Glutamatergic neuron (in vitro differentiated cells): ENCODE measurements around the gene STK25. TPM values are rescaled to one million over a fixed set of nuclear protein-coding genes. Genes with fewer than 3 reads are reported as not detected.
A peak's percentile ranks its signal among the peaks of the same experiment; 100 is the strongest.

Experiments
- DNase-seq: peaks from one replicate; pipeline ENCODE4 v3.0.0; 2022
- H3K27ac Mint-ChIP-seq: one replicate; pipeline ENCODE4 v1.8.0; 2020; ENCODE audit warnings: mild to moderate bottlenecking, mixed read lengths, inconsistent platforms; ENCODE audit not compliant: unreplicated experiment
- H3K27me3 Mint-ChIP-seq: one replicate; pipeline ENCODE4 v1.8.0; 2020; ENCODE audit warnings: mild to moderate bottlenecking, moderate library complexity, mixed read lengths, inconsistent platforms; ENCODE audit not compliant: unreplicated experiment
- H3K36me3 Mint-ChIP-seq: one replicate; pipeline ENCODE4 v1.8.0; 2020; ENCODE audit warnings: mild to moderate bottlenecking, mixed read lengths, inconsistent platforms; ENCODE audit not compliant: unreplicated experiment
- H3K4me1 Mint-ChIP-seq: one replicate; pipeline ENCODE4 v1.8.0; 2020; ENCODE audit warnings: mild to moderate bottlenecking, low read depth, mixed read lengths, inconsistent platforms; ENCODE audit not compliant: unreplicated experiment
- H3K4me3 Mint-ChIP-seq: one replicate; pipeline ENCODE4 v1.8.0; 2020; ENCODE audit warnings: mild to moderate bottlenecking, mixed read lengths, inconsistent platforms; ENCODE audit not compliant: unreplicated experiment
- H3K9me3 Mint-ChIP-seq: one replicate; pipeline ENCODE4 v1.8.0; 2020; ENCODE audit warnings: mild to moderate bottlenecking, moderate library complexity, mixed read lengths, inconsistent platforms; ENCODE audit not compliant: unreplicated experiment
- CTCF ChIP-seq: fragments of 200-600 bp; sonication (generic); IDR thresholded peaks from one replicate; pipeline ENCODE4 v1.5.0; 2021; ENCODE audit not compliant: partially characterized antibody, unreplicated experiment
- total RNA-seq: library from RNA; stranded (reverse); fragmentation: NEBNext Ultra II Directional; extraction: Animal tissue kit (Norgen Biotek cat#: 25700); gene quantifications from one replicate; pipeline ENCODE4 v1.2.1, GENCODE V29; 2021; ENCODE audit not compliant: unreplicated experiment

The STK25 gene
- total RNA-seq, 1 donor from 2014 or later: 347 TPM

- peaks cover 3% of the 10 kb centered on the region for H3K9me3 Mint-ChIP-seq
- no peak overlapping the region for H3K4me3 Mint-ChIP-seq
- H3K27ac Mint-ChIP-seq: no peak overlapping the region
- no peak for TF ChIP-seq CTCF
- no peak for DNase-seq
- H3K36me3 Mint-ChIP-seq: no peaks in the 10 kb centered on the region
- no peaks in the 10 kb centered on the region for H3K4me1 Mint-ChIP-seq
- peaks cover 3% of the 10 kb centered on the region for H3K27me3 Mint-ChIP-seq
These were observed 31.4 kb upstream of the STK25 start for GRCh38 chr2:241539616-241540374.

- no peak for DNase-seq
- Mint-ChIP-seq H3K36me3 (no peaks in the 10 kb centered on the region), H3K27ac (no peak overlapping the region), H3K4me1 (no peaks in the 10 kb centered on the region), H3K4me3 (peak overlapping the region; percentile 1), H3K9me3 (peaks cover 3% of the 10 kb centered on the region), H3K27me3 (peaks cover 3% of the 10 kb centered on the region)
- no peak for TF ChIP-seq CTCF
These were observed 30.6 kb upstream of the STK25 start for GRCh38 chr2:241538838-241539615.

GRCh38 chr2:241535871-241536655, 27.7 kb upstream of the STK25 start:
- no peak for TF ChIP-seq CTCF
- Mint-ChIP-seq H3K27ac (no peak overlapping the region), H3K27me3 (peaks cover 3% of the 10 kb centered on the region), H3K4me1 (no peaks in the 10 kb centered on the region), H3K36me3 (no peaks in the 10 kb centered on the region), H3K9me3 (peaks cover 3% of the 10 kb centered on the region), H3K4me3 (no peak overlapping the region)
- DNase-seq: no peak

- Mint-ChIP-seq H3K27ac (no peak overlapping the region), H3K9me3 (peaks cover 3% of the 10 kb centered on the region), H3K4me1 (no peaks in the 10 kb centered on the region), H3K4me3 (no peak overlapping the region), H3K27me3 (peaks cover 4% of the 10 kb centered on the region), H3K36me3 (no peaks in the 10 kb centered on the region)
- no peak for DNase-seq
- no peak for TF ChIP-seq CTCF
These were observed 26.5 kb upstream of the STK25 start for GRCh38 chr2:241534701-241535375.
